ENCODE data around the gene BCCIP. TPM values are rescaled to one million over a fixed set of nuclear protein-coding genes. Genes with fewer than 3 reads are reported as not detected.

BCCIP gene
- total RNA-seq, 1 experiment from 2014 or later, result 113 TPM

DNA sequence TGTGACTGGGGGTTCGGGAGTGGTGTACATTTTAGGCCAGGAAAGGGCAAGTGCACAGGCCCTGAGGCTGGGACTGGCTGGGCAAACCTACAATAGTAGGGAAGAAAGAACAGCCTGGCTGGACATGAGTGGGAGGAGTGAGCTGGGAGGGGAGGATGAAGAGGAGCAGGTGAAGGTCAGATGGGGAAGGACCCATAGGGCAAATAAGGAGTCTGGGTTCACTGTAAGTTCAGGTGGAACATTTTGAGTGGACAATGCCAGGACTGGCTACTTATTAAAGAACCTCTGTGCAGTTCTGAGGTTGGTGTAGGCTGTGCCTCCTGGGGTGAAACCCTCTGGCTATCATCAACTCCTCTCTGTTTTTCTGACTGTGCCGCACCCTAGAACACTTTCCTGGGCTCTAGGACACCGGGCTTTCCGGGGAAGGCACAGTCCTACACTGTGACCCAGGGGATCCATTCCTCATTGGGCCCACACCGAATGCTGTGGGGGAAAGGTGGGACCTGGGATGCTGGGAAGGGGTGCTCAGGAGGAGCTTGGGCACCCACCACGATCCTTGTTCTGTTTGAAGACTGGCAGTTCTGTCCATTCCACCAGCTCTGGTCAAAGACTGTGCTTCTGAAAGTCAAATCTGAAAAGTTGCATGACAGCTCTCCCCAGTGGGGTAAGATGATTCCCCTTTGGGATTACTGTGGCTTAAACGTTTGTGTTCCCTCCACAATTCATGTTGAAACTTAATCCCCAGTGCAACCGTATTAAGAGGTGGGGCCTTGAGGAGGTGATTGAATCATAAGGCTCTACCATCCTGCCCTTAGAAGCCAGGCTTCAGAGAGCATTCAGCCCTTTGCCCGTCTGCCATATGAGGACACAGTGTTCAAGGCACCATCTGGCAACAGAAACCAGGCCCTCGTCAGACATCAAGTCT is 43.7 kb upstream of the BCCIP start:
- POLR2A ChIA-PET (ENCODE audit: low non-redundant PET), result no interaction called here

DNA sequence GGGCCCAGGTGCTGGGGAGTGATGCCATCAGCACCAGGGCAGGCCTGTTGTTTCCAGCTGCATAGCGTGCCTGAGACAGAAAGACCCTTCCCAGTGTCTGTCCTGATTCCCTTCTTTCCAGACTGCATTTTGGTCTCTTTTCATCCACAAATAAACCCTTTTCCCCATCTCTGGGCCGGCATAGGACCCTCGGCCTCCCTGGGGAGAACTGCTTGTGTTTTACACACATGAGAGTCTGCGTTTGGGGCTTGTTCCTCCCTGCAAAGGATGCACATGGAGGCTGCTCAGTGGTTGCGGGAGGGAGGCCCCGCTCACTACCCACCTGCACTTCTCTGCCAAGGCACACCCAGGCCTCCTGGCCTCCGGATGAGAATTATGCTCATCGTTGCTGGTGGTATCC is 42.0 kb upstream of the BCCIP start:
- H3K4me1 ChIP-seq (ENCODE audit: insufficient read depth, low read length, poor library complexity, severe bottlenecking), result no peaks in the 10 kb centered on the region
- CTCF ChIA-PET, result no interaction called here
- POLR2A ChIA-PET (ENCODE audit: low non-redundant PET), result no interaction called here
- TF ChIP-seq EZH2 (IDR thresholded peaks at IDR 0.05; ENCODE audit: borderline replicate concordance, low read depth, low read length, poor library complexity, severe bottlenecking), result no peak
- TF ChIP-seq, protein P1, sequence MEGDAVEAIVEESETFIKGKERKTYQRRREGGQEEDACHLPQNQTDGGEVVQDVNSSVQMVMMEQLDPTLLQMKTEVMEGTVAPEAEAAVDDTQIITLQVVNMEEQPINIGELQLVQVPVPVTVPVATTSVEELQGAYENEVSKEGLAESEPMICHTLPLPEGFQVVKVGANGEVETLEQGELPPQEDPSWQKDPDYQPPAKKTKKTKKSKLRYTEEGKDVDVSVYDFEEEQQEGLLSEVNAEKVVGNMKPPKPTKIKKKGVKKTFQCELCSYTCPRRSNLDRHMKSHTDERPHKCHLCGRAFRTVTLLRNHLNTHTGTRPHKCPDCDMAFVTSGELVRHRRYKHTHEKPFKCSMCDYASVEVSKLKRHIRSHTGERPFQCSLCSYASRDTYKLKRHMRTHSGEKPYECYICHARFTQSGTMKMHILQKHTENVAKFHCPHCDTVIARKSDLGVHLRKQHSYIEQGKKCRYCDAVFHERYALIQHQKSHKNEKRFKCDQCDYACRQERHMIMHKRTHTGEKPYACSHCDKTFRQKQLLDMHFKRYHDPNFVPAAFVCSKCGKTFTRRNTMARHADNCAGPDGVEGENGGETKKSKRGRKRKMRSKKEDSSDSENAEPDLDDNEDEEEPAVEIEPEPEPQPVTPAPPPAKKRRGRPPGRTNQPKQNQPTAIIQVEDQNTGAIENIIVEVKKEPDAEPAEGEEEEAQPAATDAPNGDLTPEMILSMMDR (conservative IDR thresholded peaks at IDR 0.05; ENCODE audit: low read depth, low read length), result no peak
- H3K27ac ChIP-seq (ENCODE audit: low read depth, low read length, poor library complexity, severe bottlenecking), result no peak overlapping the region
- DNase-seq (ENCODE audit: low spot score), result no peak
- H3K4me3 ChIP-seq (ENCODE audit: low read depth, low read length, poor library complexity, severe bottlenecking), result no peak overlapping the region
- H3K9me3 ChIP-seq (ENCODE audit: low read depth, low read length, poor library complexity, severe bottlenecking), result no peaks in the 10 kb centered on the region
- intact Hi-C loops (cut with micrococcal nuclease; ENCODE audit: unreplicated experiment), result no loop called here
- BruUV-seq (replicated peaks), result no TSS peak
- H3K27me3 ChIP-seq (replicated peaks; ENCODE audit: insufficient read depth, low read depth, low read length, poor library complexity), result no peaks in the 10 kb centered on the region
- H3K36me3 ChIP-seq (ENCODE audit: insufficient read depth, low read length, poor library complexity, severe bottlenecking), result no peaks in the 10 kb centered on the region

More for the DNA sequence above, 43.7 kb upstream of the BCCIP start:
- TF ChIP-seq, protein P1 (conservative IDR thresholded peaks at IDR 0.05; ENCODE audit: low read depth, low read length), result no peak
- no peak for TF ChIP-seq EZH2 (IDR thresholded peaks at IDR 0.05; ENCODE audit: borderline replicate concordance, low read depth, low read length, poor library complexity, severe bottlenecking)
- H3K4me3 ChIP-seq (ENCODE audit: low read depth, low read length, poor library complexity, severe bottlenecking), result no peak overlapping the region
- H3K27me3 ChIP-seq (replicated peaks; ENCODE audit: insufficient read depth, low read depth, low read length, poor library complexity), result no peaks in the 10 kb centered on the region
- CTCF ChIA-PET, result no interaction called here
- no TSS peak for BruUV-seq (replicated peaks)
- H3K27ac ChIP-seq (ENCODE audit: low read depth, low read length, poor library complexity, severe bottlenecking), result no peak overlapping the region
- intact Hi-C loops (cut with micrococcal nuclease; ENCODE audit: unreplicated experiment), result no loop called here
- H3K4me1 ChIP-seq (ENCODE audit: insufficient read depth, low read length, poor library complexity, severe bottlenecking), result no peaks in the 10 kb centered on the region
- no peaks in the 10 kb centered on the region for H3K9me3 ChIP-seq (ENCODE audit: low read depth, low read length, poor library complexity, severe bottlenecking)
- peak; percentile 39 for DNase-seq (ENCODE audit: low spot score)
- no peaks in the 10 kb centered on the region for H3K36me3 ChIP-seq (ENCODE audit: insufficient read depth, low read length, poor library complexity, severe bottlenecking)

DNA sequence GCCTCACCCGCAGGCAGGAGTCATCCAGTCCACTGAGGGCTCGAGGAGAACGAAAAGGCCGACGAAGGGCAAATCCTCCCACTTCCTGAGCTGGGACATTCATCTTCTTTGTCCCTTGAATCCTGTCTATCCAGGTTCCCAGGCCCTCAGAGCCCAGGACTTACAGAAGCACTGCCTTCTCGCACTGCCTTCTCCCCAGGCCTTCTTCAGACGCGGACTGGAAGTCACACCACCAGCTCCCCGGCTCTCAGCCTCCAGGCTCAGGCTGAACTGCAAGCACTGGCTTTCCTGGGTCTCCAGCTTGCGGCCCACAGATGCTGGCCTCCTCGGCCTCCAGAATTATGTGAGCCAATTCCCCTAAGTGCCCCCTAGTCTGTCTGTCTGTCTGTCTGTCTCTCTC is 41.3 kb upstream of the BCCIP start:
- intact Hi-C loops (cut with micrococcal nuclease; ENCODE audit: unreplicated experiment), result no loop called here
- H3K4me3 ChIP-seq (ENCODE audit: low read depth, low read length, poor library complexity, severe bottlenecking), result no peak overlapping the region
- H3K27ac ChIP-seq (ENCODE audit: low read depth, low read length, poor library complexity, severe bottlenecking), result no peak overlapping the region
- no TSS peak for BruUV-seq (replicated peaks)
- TF ChIP-seq EZH2 (IDR thresholded peaks at IDR 0.05; ENCODE audit: borderline replicate concordance, low read depth, low read length, poor library complexity, severe bottlenecking), result no peak
- TF ChIP-seq, protein P1 (conservative IDR thresholded peaks at IDR 0.05; ENCODE audit: low read depth, low read length), result no peak
- ChIA-PET CTCF (no interaction called here), POLR2A (ENCODE audit: low non-redundant PET) (no interaction called here)
- no peaks in the 10 kb centered on the region for H3K27me3 ChIP-seq (replicated peaks; ENCODE audit: insufficient read depth, low read depth, low read length, poor library complexity)
- H3K9me3 ChIP-seq (ENCODE audit: low read depth, low read length, poor library complexity, severe bottlenecking), result no peaks in the 10 kb centered on the region
- H3K4me1 ChIP-seq (ENCODE audit: insufficient read depth, low read length, poor library complexity, severe bottlenecking), result no peaks in the 10 kb centered on the region
- no peaks in the 10 kb centered on the region for H3K36me3 ChIP-seq (ENCODE audit: insufficient read depth, low read length, poor library complexity, severe bottlenecking)
- no peak for DNase-seq (ENCODE audit: low spot score)
